ENCODE results near the gene RAD9A.

- TF ChIP-seq CTCF (IDR thresholded peaks at IDR 0.05) (no peak), SIN3A (IDR thresholded peaks at IDR 0.05; ENCODE audit: borderline replicate concordance, low read depth, low read length) (no peak), GATA2 (CRISPR knock-in tag; IDR thresholded peaks at IDR 0.05) (no peak), GABPA (IDR thresholded peaks at IDR 0.05; ENCODE audit: low read depth) (no peak), YY1 (IDR thresholded peaks at IDR 0.05; ENCODE audit: low read depth) (no peak), EZH2phosphoT487 (IDR thresholded peaks at IDR 0.05; ENCODE audit: borderline replicate concordance, low read depth) (no peak), MAX (IDR thresholded peaks at IDR 0.05; ENCODE audit: low read depth) (no peak), FOXM1 (IDR thresholded peaks at IDR 0.05; ENCODE audit: low read depth) (no peak), REST (IDR thresholded peaks at IDR 0.05; ENCODE audit: low read depth, low read length) (no peak), RAD21 (IDR thresholded peaks at IDR 0.05; ENCODE audit: low read length) (no peak), JUND (IDR thresholded peaks at IDR 0.05) (no peak)
Observed at GRCh38 chr11:67419325-67420049, 27.7 kb downstream of the RAD9A start.
